Trophoblast cell (in vitro differentiated cells and primary cell): ENCODE results near the gene SLC17A9.
A peak's percentile ranks its signal among the peaks of the same experiment; 100 is the strongest.

Source experiments
- DNase-seq, 2 donors: peaks; one replicate each; pipeline ENCODE4 v3.0.0-alpha.2; 2016
- H2AFZ ChIP-seq: 2 replicates; pipeline ENCODE4 v1.6.1; 2013; ENCODE audit warnings: low read length, moderate library complexity, mild to moderate bottlenecking; ENCODE audit not compliant: insufficient read depth, poor library complexity
- H2AK5ac ChIP-seq: 2 replicates; pipeline ENCODE4 v1.6.1; 2013; ENCODE audit warnings: mild to moderate bottlenecking, low read length
- H2BK120ac ChIP-seq: 2 replicates; pipeline ENCODE4 v1.6.1; 2013; ENCODE audit warnings: low read length, mild to moderate bottlenecking, moderate library complexity; ENCODE audit not compliant: insufficient read depth, poor library complexity
- H2BK12ac ChIP-seq: 2 replicates; pipeline ENCODE4 v1.6.1; 2013; ENCODE audit warnings: mild to moderate bottlenecking, low read length, moderate library complexity
- H2BK5ac ChIP-seq: 2 replicates; pipeline ENCODE4 v1.6.1; 2013; ENCODE audit warnings: low read length, low read depth, moderate library complexity, mild to moderate bottlenecking; ENCODE audit not compliant: poor library complexity
- H3K14ac ChIP-seq: 2 replicates; pipeline ENCODE4 v1.6.1; 2013; ENCODE audit warnings: mild to moderate bottlenecking, low read length
- H3K18ac ChIP-seq: 2 replicates; pipeline ENCODE4 v1.6.1; 2013; ENCODE audit warnings: mild to moderate bottlenecking, low read length
- H3K23ac ChIP-seq: 2 replicates; pipeline ENCODE4 v1.6.1; 2013; ENCODE audit warnings: low read length
- H3K27ac ChIP-seq: 2 replicates; pipeline ENCODE4 v1.5.1; 2013; ENCODE audit warnings: low read depth, mild to moderate bottlenecking, inconsistent platforms, low read length, moderate library complexity
- H3K27me3 ChIP-seq: 2 replicates; pipeline ENCODE4 v1.6.1; 2013; ENCODE audit warnings: inconsistent platforms, mild to moderate bottlenecking, low read length, moderate library complexity; ENCODE audit not compliant: insufficient read depth
- H3K36me3 ChIP-seq, 2 experiments: 1 replicate in 1 of 2; 2 replicates in 1 of 2; pipeline ENCODE4 v1.6.1; 2013; ENCODE audit warnings: low read length in 2 of 2, mild to moderate bottlenecking in 2 of 2, moderate library complexity in 1 of 2; ENCODE audit not compliant: insufficient read depth in 2 of 2, control insufficient read depth in 1 of 2
- H3K4ac ChIP-seq: 2 replicates; pipeline ENCODE4 v1.6.1; 2013; ENCODE audit warnings: low read depth, mild to moderate bottlenecking, low read length, moderate library complexity
- H3K4me1 ChIP-seq, 2 experiments: 1 replicate in 1 of 2; 2 replicates in 1 of 2; pipeline ENCODE4 v1.6.1; 2013; ENCODE audit warnings: low read length in 2 of 2, mild to moderate bottlenecking in 2 of 2, moderate library complexity in 1 of 2; ENCODE audit not compliant: insufficient read depth in 2 of 2, control insufficient read depth in 1 of 2
- H3K4me2 ChIP-seq: 2 replicates; pipeline ENCODE4 v1.6.1; 2013; ENCODE audit warnings: inconsistent platforms, mild to moderate bottlenecking, low read length, moderate library complexity
- H3K4me3 ChIP-seq: 2 replicates; pipeline ENCODE4 v1.5.1; 2013; ENCODE audit warnings: mild to moderate bottlenecking, low read depth, low read length, inconsistent platforms
- H3K79me1 ChIP-seq: one replicate; pipeline ENCODE4 v1.6.1; 2013; ENCODE audit warnings: low read length
- H3K79me2 ChIP-seq: 2 replicates; pipeline ENCODE4 v1.6.1; 2013; ENCODE audit warnings: low read length, mild to moderate bottlenecking; ENCODE audit not compliant: control insufficient read depth, insufficient read depth, poor library complexity
- H3K9ac ChIP-seq: 2 replicates; pipeline ENCODE4 v1.6.1; 2013; ENCODE audit warnings: mild to moderate bottlenecking, low read length
- H3K9me3 ChIP-seq: 2 replicates; pipeline ENCODE4 v1.6.1; 2013; ENCODE audit warnings: low read depth, mild to moderate bottlenecking, control low read depth, inconsistent platforms, low read length; ENCODE audit not compliant: insufficient read depth
- H4K12ac ChIP-seq: 2 replicates; pipeline ENCODE4 v1.6.1; 2013; ENCODE audit warnings: low read depth, mild to moderate bottlenecking, low read length, moderate library complexity
- H4K8ac ChIP-seq: 2 replicates; pipeline ENCODE4 v1.6.1; 2013; ENCODE audit warnings: low read depth, mild to moderate bottlenecking, low read length, moderate library complexity
- H4K91ac ChIP-seq: one replicate; pipeline ENCODE4 v1.6.1; 2013; ENCODE audit warnings: low read depth, mild to moderate bottlenecking, low read length, moderate library complexity
- WGBS: extraction: QIAGEN DNeasy Blood & Tissue Kit; methylation state at CpG from one replicate; pipeline ENCODE4 v1.1.7; 2013; ENCODE audit warnings: missing lambda C conversion rate; ENCODE audit not compliant: insufficient read length, insufficient coverage; ENCODE audit errors: extremely low coverage; 5-methylcytosine and 5-hydroxymethylcytosine counted together

SLC17A9 gene

GRCh38 chr20:62928246-62928939 is 24.1 kb upstream of the SLC17A9 start:
- no peak overlapping the region for H4K8ac ChIP-seq
- H3K27me3 ChIP-seq: no peaks in the 10 kb centered on the region
- WGBS: no CpG with 5 or more reads among the region's 14 CpGs
- H3K4me3 ChIP-seq: no peak overlapping the region
- H3K27ac ChIP-seq: peak overlapping the region; percentile 85
- no peak overlapping the region for H2AFZ ChIP-seq
- H2BK12ac ChIP-seq: no peak overlapping the region
- H3K9ac ChIP-seq: peak overlapping the region; percentile 44
- no peak overlapping the region for H2AK5ac ChIP-seq
- peak overlapping the region; percentile 22 for H3K14ac ChIP-seq
- H3K79me1 ChIP-seq: peaks cover 22% of the 10 kb centered on the region
- H3K4ac ChIP-seq: peak overlapping the region; percentile 48
- no peak overlapping the region for H3K23ac ChIP-seq
- no peaks in the 10 kb centered on the region for H3K9me3 ChIP-seq
- H3K36me3 ChIP-seq: peaks cover 2 to 4% of the 10 kb centered on the region in 2 experiments
- H3K18ac ChIP-seq: peak overlapping the region; percentile 38
- peak in 1 of 2 donors; percentile 28 for DNase-seq
- peak overlapping the region; percentile 62 for H3K4me2 ChIP-seq
- H4K12ac ChIP-seq: no peak overlapping the region
- H4K91ac ChIP-seq: no peak overlapping the region
- H2BK120ac ChIP-seq: no peak overlapping the region
- peaks cover 15 to 30% of the 10 kb centered on the region in 2 experiments for H3K4me1 ChIP-seq
- H3K79me2 ChIP-seq: peaks cover 30% of the 10 kb centered on the region
- peak overlapping the region; percentile 11 for H2BK5ac ChIP-seq

GRCh38 chr20:62929051-62929538 is 23.4 kb upstream of the SLC17A9 start:
- Histone ChIP-seq H3K14ac (no peak overlapping the region), H4K91ac (peak overlapping the region; percentile 2), H3K4me1 (peaks cover 14 to 30% of the 10 kb centered on the region in 2 experiments), H3K27me3 (no peaks in the 10 kb centered on the region), H3K36me3 (peaks cover 7 to 8% of the 10 kb centered on the region in 2 experiments), H4K8ac (peak overlapping the region; percentile 42), H3K27ac (peak overlapping the region; percentile 85), H2BK5ac (peak overlapping the region; percentile 11), H3K4me3 (no peak overlapping the region), H3K18ac (no peak overlapping the region), H2AFZ (no peak overlapping the region), H3K9ac (no peak overlapping the region), H3K79me1 (peaks cover 22% of the 10 kb centered on the region), H3K79me2 (peaks cover 31% of the 10 kb centered on the region), H3K4ac (peak overlapping the region; percentile 21), H3K23ac (no peak overlapping the region), H4K12ac (no peak overlapping the region), H2BK12ac (no peak overlapping the region), H3K4me2 (peak overlapping the region; percentile 62), H2BK120ac (no peak overlapping the region), H2AK5ac (no peak overlapping the region), H3K9me3 (no peaks in the 10 kb centered on the region)
- no CpG with 5 or more reads among the region's 44 CpGs for WGBS
- peak; percentile 80 to 84 for DNase-seq

- Histone ChIP-seq H3K9ac (no peak overlapping the region), H3K27me3 (no peaks in the 10 kb centered on the region), H3K4me1 (peaks cover 22 to 30% of the 10 kb centered on the region in 2 experiments), H2AFZ (no peak overlapping the region), H3K9me3 (no peaks in the 10 kb centered on the region), H4K12ac (no peak overlapping the region), H2BK120ac (no peak overlapping the region), H2BK5ac (no peak overlapping the region), H2AK5ac (no peak overlapping the region), H3K4me2 (no peak overlapping the region), H3K79me2 (peaks cover 30% of the 10 kb centered on the region), H3K36me3 (peaks cover 17% of the 10 kb centered on the region in 2 experiments), H3K79me1 (peaks cover 16% of the 10 kb centered on the region), H3K23ac (no peak overlapping the region), H4K91ac (no peak overlapping the region), H3K4me3 (no peak overlapping the region), H4K8ac (no peak overlapping the region), H3K18ac (no peak overlapping the region), H3K4ac (peak overlapping the region; percentile 60), H3K14ac (no peak overlapping the region), H3K27ac (no peak overlapping the region), H2BK12ac (no peak overlapping the region)
- WGBS: no CpG with 5 or more reads among the region's 9 CpGs
- DNase-seq: no peak
Observed at GRCh38 chr20:62931464-62931863, 21.0 kb upstream of the SLC17A9 start.

GRCh38 chr20:62933966-62934365 is 18.5 kb upstream of the SLC17A9 start:
- H2BK5ac ChIP-seq: no peak overlapping the region
- H3K14ac ChIP-seq: no peak overlapping the region
- H2AFZ ChIP-seq: no peak overlapping the region
- no peak overlapping the region for H3K27ac ChIP-seq
- peak overlapping the region; percentile 3 for H4K12ac ChIP-seq
- no peak overlapping the region for H2AK5ac ChIP-seq
- H3K79me1 ChIP-seq: peaks cover 22% of the 10 kb centered on the region
- no peak overlapping the region for H3K23ac ChIP-seq
- H3K4ac ChIP-seq: peak overlapping the region; percentile 98
- H3K4me2 ChIP-seq: no peak overlapping the region
- H3K79me2 ChIP-seq: peaks cover 43% of the 10 kb centered on the region
- H4K8ac ChIP-seq: no peak overlapping the region
- DNase-seq: no peak
- H3K9ac ChIP-seq: no peak overlapping the region
- no peaks in the 10 kb centered on the region for H3K27me3 ChIP-seq
- peak overlapping the region; percentile 18 for H3K4me3 ChIP-seq
- peaks cover 7 to 14% of the 10 kb centered on the region in 2 experiments for H3K4me1 ChIP-seq
- H2BK12ac ChIP-seq: no peak overlapping the region
- H3K36me3 ChIP-seq: peaks cover 17% of the 10 kb centered on the region in 2 experiments
- H3K9me3 ChIP-seq: no peaks in the 10 kb centered on the region
- no peak overlapping the region for H4K91ac ChIP-seq
- no CpG with 5 or more reads among the region's 3 CpGs for WGBS
- H2BK120ac ChIP-seq: no peak overlapping the region
- no peak overlapping the region for H3K18ac ChIP-seq
